Measurements from ENCODE around the gene BARX1.
A peak's percentile ranks its signal among the peaks of the same experiment; 100 is the strongest.

BARX1 gene

DNA sequence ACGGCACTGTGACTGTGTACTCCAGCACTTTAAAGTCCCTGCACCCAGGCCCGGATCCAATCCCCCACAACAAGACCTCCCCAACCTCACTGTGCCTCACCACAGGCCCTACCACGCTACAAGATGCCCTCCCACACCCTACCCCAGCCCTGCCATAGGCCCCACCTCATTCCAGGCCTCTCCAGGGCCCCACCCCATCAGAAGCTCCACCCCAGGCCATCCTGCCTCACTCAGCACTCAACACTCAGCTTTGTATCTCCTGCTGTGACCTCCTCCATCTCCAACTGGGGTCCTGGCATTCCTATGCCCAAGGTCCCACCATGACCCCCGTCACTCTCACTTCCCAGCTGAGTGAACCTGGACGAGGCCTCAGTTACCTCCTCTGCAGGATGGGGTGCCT is 38.8 kb downstream of the BARX1 start:
- no peak for DNase-seq

DNA sequence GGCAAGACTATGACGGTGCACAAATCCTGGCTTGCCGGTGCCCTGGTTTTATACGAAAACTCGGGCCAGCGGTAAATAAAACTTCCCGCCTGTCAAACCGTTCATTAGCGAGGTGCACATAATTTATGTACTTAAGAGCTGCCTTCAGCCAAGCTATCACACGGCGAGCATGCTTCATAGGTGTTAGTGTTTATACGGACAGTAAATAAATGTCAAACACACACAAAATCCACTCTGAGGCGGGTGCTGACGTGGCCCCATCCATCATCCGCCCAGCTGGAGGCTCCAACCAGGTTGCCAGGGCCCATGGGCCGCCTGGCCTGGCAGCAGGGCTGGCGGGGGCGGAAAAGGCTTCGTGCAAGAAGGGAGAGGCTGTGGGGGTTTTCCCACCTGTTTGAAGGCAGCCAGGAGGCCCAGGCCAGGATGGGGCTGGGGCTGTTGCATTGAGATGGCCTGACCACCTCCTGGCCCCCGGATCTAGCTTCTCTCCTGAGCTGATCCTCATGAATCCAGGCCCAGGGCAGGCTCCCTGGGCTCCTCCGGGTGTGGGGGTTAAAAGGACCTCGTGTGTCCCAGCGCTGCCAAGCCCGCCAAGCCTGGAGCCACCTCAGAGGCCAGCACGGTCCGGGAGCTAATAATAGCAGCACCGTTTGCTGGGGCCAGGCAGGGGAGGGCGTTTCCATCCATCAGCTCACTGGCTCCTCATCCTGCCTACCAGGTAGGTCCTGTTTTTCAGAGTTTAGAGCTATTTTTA is 43.2 kb downstream of the BARX1 start:
- no peak for DNase-seq

- DNase-seq = no peak
Measured at GRCh38 chr9:93911136-93911745, 43.9 kb downstream of the BARX1 start.

- no peak for DNase-seq
Measured at GRCh38 chr9:93910598-93910997, 44.6 kb downstream of the BARX1 start.

- DNase-seq = no peak
Measured at GRCh38 chr9:93910196-93910595, 45.0 kb downstream of the BARX1 start.

- no peak for DNase-seq
Measured at GRCh38 chr9:93909242-93909616, 45.9 kb downstream of the BARX1 start.

DNA sequence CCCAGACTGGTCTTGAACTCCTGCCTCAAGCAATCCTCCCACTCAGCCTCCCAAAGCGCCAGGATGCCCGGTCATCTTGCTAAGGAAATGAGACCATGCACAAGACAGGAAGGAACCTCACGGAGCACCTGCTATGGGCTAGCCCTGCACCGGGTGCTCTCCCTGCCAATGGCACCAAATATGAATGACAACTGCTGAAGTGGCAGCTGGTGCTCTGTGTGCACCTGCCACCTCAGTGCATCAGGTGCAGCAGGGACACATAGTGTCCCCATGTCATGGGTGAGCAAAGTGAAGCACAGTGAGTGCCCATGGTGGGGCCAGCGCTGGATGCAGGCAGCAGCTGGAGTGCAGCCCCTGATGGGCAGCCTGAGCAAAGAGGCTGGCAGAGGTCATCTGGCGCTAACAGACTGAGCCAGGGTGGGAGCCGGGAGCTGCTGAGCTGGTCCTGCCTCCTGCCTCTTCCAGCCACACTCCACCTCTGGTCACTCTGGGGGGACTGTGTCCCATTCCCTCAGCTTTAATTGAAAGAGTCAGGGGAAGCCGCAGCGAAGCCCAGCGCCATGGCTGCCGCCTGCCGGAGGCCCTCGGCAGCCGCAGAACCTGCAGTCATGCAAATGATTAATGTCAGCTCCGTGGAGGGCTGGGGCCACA is 46.4 kb downstream of the BARX1 start:
- DNase-seq = no peak

- DNase-seq = peak; percentile 5
Measured at GRCh38 chr9:93907551-93908199, 47.5 kb downstream of the BARX1 start.

DNA sequence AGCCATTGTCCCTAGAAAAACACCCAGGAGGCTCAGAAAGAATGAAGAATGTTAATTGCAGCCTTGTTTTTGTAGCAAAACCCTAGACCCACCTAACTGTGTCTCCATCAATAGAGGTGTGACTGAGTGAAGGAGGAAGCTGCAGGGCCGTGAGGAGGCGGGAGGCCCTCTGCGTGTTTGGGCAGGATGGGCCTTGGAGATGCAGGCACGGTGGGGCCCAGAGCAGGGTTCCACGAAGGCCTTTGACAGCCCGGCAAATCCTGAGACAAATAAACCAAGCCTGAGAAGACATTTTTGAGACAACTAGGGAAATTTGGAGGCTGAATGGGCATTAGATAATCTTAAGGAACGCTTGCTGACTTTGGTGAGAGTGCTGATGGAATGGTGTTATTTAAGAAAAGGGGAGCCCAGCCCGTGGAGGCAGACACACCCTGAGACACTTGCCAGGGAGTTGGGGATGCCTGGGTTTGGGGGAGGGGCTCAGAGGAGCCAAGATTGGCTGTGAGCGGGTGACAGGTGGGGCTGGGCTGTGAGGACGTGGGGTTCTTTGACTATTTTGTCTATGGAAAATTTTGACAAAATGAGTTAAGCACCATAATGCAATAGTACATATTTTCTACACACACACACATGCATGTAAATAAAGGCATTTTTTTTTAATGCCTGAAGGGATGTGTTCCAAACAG is 48.8 kb downstream of the BARX1 start:
- DNase-seq = peak; percentile 19

DNA sequence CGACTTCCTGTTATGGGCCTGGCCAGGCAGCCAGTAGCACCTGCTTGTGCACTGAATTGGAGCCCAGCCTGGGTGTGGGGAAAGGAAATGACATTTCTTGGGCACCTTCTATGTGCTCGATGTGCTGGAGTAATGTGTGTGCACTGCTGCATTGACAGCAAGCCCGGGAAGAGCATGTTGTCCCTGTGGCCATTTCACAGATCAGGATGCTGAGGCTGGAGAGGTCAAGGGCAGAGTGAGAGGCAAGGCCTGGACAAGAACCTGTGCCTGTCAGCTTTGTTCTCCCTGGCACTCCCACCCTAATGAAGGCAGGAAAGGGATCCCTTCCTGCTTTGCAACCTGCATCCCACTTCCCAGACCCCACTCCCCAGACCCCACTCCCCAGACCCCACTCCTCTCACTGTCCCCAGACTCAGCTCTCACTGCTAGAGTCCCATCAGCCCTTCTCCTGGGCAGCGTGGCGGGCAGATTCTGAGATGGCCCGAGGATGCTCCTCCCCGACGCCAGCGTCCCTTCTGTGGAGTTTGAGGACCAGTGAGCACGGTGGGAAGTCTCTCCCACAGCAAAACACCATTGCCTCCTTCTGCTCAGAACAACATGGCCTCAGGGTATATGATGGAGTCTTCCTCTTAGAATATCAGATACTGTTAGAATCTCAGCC is 49.6 kb downstream of the BARX1 start:
- peak; percentile 37 for DNase-seq

- DNase-seq = peak; percentile 38
Measured at GRCh38 chr9:93904649-93905472, 50.3 kb downstream of the BARX1 start.

GRCh38 chr9:93903886-93904648 is 51.1 kb downstream of the BARX1 start:
- peak; percentile 56 for DNase-seq

DNA sequence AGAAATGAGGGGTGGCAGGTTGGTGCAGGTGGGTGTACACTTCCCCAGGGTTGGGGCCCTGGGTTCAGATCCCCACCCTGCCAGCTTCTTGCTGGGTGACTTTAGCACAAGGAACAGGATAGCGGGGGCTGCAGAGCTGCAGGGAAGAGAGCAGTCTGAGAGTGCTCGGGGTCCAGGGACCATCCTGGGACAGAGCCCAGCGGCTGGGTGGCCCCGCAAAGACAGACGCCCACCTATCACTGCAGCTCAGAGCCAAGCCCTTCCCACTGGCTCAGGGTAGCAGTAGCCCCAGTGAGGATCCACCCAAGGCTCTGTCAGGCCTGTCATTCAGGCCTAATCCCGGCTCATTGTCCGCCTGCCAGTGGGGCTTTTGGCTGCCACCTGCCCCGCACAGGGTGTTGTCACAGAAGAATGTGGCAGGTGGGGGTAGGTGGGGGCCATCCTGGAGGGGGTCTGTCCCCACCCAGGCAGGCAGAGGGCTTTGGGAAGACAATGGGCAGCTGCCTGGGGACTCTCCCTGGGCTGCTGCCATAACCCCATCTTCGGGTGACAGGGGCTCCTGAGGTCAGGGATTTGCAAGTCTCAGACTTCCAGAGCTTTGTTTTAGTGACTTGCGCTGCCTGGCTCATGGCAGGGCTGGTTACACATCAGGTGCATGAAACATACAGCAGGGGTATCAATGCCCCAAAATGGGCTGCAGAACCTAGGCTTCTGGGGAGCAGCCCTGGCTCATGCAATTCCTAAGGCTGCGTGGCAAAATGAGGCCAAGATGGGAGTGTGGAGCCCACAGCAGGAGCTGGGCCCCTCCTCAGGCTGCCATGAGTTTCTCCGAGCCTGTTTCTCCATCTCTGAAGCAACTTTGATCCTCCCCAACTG is 52.1 kb downstream of the BARX1 start:
- peak; percentile 56 for DNase-seq

DNA sequence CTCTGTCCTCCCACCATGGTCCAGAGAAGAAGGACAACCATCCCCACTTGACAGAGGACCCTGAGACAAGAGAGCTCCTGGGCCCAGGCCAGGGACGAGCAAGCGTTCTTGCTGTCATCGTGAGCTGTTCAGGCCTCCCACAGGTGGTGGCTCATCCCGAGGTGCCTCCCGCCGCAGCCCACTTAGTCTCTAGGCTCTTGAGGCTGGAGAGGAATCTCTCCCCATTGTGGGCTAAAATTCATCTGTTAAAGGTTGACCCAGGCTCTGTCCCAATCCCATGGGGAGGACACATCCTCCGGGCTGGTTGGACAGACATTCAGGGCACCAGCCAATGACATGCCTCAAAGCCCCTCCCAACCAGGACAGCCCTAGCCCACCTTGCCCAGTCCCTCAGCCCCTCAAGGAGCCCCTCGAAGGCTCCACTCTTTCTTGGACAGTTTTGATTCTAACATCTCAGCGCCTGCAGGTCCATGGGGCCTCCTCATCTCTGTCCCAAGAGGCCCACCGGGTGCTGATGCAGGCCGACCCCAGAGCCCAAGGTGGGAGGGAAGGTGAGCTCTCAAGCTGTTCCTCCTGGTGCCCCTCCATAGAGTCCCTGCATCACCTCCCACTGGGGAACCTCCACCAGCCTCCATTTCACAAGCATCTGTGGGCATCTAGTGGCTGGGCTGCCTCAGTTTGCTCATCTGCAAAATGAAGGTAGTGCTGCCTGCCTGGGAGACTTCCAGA is 52.9 kb downstream of the BARX1 start:
- DNase-seq = peak; percentile 36
